ENCODE measurements around the gene GALR1. TPM values are rescaled to one million over a fixed set of nuclear protein-coding genes. Genes with fewer than 3 reads are reported as not detected.

The GALR1 gene
- total RNA-seq, 1 donor from 2014 or later = 2.9 TPM

DNA sequence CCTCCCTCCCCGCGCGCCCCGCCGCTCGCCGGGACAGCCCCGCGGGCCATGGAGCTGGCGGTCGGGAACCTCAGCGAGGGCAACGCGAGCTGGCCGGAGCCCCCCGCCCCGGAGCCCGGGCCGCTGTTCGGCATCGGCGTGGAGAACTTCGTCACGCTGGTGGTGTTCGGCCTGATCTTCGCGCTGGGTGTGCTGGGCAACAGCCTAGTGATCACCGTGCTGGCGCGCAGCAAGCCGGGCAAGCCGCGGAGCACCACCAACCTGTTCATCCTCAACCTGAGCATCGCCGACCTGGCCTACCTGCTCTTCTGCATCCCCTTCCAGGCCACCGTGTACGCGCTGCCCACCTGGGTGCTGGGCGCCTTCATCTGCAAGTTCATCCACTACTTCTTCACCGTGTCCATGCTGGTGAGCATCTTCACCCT lies 865 bp downstream of the GALR1 start:
- Mint-ChIP-seq H3K4me3 (ENCODE audit: low read depth) (peak overlapping the region; percentile 78), H3K9me3 (ENCODE audit: low read depth) (no peaks in the 10 kb centered on the region), H3K27me3 (peaks cover 83% of the 10 kb centered on the region), H3K4me1 (ENCODE audit: low read depth) (peaks cover 6% of the 10 kb centered on the region), H3K36me3 (ENCODE audit: insufficient read depth) (peaks cover 1% of the 10 kb centered on the region), H3K27ac (peak overlapping the region; percentile 73)
- no peak for DNase-seq (ENCODE audit: low spot score, unreplicated experiment)
- TF ChIP-seq, protein P1, sequence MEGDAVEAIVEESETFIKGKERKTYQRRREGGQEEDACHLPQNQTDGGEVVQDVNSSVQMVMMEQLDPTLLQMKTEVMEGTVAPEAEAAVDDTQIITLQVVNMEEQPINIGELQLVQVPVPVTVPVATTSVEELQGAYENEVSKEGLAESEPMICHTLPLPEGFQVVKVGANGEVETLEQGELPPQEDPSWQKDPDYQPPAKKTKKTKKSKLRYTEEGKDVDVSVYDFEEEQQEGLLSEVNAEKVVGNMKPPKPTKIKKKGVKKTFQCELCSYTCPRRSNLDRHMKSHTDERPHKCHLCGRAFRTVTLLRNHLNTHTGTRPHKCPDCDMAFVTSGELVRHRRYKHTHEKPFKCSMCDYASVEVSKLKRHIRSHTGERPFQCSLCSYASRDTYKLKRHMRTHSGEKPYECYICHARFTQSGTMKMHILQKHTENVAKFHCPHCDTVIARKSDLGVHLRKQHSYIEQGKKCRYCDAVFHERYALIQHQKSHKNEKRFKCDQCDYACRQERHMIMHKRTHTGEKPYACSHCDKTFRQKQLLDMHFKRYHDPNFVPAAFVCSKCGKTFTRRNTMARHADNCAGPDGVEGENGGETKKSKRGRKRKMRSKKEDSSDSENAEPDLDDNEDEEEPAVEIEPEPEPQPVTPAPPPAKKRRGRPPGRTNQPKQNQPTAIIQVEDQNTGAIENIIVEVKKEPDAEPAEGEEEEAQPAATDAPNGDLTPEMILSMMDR (IDR thresholded peaks at IDR 0.05; ENCODE audit: unreplicated experiment) = no peak

DNA sequence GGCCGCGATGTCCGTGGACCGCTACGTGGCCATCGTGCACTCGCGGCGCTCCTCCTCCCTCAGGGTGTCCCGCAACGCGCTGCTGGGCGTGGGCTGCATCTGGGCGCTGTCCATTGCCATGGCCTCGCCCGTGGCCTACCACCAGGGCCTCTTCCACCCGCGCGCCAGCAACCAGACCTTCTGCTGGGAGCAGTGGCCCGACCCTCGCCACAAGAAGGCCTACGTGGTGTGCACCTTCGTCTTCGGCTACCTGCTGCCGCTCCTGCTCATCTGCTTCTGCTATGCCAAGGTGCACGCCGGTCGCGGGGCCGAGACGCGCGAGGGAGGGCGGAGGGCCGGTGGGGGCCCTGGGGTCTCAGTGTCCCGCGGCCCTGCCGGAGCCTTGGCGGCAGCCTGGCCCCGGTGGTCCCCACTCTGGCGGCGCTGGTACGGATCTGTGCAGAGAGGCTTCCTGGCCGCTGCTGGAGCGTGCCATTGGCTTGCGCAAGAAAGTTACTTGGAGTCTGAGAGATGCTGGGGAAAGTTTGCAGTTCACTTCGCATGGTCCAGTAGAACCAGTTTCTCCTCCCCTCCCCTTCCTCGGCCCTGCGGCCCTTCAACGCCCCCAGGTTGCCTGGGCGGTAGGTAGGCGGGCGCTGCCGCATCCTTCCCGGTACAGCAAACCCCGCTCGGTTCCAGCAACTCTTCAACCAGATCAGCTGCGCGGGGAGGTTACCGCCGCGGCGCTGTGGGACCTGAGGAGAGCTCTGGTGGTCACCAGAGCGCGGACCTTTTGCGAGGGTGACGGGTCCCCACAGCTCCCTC lies 1.5 kb downstream of the GALR1 start:
- peak overlapping the region; percentile 73 for H3K27ac Mint-ChIP-seq
- peak overlapping the region; percentile 78 for H3K4me3 Mint-ChIP-seq (ENCODE audit: low read depth)
- TF ChIP-seq, protein P1 (IDR thresholded peaks at IDR 0.05; ENCODE audit: unreplicated experiment) = no peak
- peaks cover 1% of the 10 kb centered on the region for H3K36me3 Mint-ChIP-seq (ENCODE audit: insufficient read depth)
- DNase-seq (ENCODE audit: low spot score, unreplicated experiment) = no peak
- H3K27me3 Mint-ChIP-seq = peaks cover 83% of the 10 kb centered on the region
- no peaks in the 10 kb centered on the region for H3K9me3 Mint-ChIP-seq (ENCODE audit: low read depth)
- peaks cover 6% of the 10 kb centered on the region for H3K4me1 Mint-ChIP-seq (ENCODE audit: low read depth)

DNA sequence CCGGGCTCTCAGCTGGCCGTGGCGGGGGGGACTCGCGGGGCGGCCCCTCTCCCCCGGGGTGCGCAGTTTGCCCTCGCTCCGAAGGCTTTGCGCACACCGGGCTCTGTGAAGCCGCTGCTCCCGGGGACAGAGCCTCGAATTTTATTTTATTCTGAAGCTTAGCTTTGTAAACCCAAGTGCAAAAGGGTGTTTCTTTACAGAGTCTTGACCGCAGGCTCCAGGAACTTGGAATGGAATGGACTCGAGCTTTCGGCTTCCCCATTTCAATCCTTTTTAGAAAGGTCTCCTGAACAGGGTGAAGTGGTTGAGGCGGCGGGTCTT lies 2.0 kb downstream of the GALR1 start:
- TF ChIP-seq, protein P1 (IDR thresholded peaks at IDR 0.05; ENCODE audit: unreplicated experiment) = no peak
- H3K27ac Mint-ChIP-seq = no peak overlapping the region
- no peak for DNase-seq (ENCODE audit: low spot score, unreplicated experiment)
- peaks cover 83% of the 10 kb centered on the region for H3K27me3 Mint-ChIP-seq
- H3K9me3 Mint-ChIP-seq (ENCODE audit: low read depth) = no peaks in the 10 kb centered on the region
- H3K4me3 Mint-ChIP-seq (ENCODE audit: low read depth) = peak overlapping the region; percentile 48
- H3K4me1 Mint-ChIP-seq (ENCODE audit: low read depth) = peaks cover 6% of the 10 kb centered on the region
- peaks cover 1% of the 10 kb centered on the region for H3K36me3 Mint-ChIP-seq (ENCODE audit: insufficient read depth)

DNA sequence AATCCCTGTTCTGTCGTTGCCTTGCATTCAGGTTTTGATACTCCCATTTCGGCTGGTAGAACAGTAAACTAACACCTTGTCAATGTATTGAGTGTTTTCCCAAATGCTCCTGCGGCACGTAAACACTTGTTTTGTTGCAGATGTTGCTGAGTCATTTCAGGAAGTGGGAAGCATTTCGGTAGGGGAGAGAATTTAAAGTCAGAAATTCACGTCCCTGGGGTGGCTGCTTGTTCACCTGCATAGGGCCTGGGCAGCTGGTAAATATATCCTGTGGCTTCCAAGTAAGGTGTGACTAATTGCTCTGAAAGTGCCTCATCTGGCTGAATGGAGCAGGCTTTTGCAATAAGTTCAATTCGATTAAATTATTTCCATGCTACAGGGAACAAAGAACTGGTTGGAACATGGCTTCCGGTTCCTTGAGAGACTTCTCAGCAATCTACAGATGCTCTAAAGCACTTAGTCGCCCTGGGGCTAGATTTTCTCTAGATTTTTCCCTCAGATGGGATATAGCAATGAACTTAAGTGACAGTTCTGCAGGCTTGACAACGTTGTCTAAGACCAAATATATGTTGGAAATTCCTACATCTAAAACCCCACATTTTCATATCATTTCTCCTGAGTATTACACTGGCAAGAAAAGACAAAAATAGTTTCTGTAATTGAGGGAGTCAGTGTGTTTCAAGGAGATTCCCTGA lies 5.2 kb downstream of the GALR1 start:
- Mint-ChIP-seq H3K36me3 (ENCODE audit: insufficient read depth) (no peaks in the 10 kb centered on the region), H3K27me3 (peaks cover 59% of the 10 kb centered on the region), H3K9me3 (ENCODE audit: low read depth) (peaks cover 2% of the 10 kb centered on the region), H3K4me1 (ENCODE audit: low read depth) (peaks cover 6% of the 10 kb centered on the region), H3K27ac (no peak overlapping the region), H3K4me3 (ENCODE audit: low read depth) (no peak overlapping the region)
- TF ChIP-seq, protein P1 (IDR thresholded peaks at IDR 0.05; ENCODE audit: unreplicated experiment) = no peak
- DNase-seq (ENCODE audit: low spot score, unreplicated experiment) = no peak

DNA sequence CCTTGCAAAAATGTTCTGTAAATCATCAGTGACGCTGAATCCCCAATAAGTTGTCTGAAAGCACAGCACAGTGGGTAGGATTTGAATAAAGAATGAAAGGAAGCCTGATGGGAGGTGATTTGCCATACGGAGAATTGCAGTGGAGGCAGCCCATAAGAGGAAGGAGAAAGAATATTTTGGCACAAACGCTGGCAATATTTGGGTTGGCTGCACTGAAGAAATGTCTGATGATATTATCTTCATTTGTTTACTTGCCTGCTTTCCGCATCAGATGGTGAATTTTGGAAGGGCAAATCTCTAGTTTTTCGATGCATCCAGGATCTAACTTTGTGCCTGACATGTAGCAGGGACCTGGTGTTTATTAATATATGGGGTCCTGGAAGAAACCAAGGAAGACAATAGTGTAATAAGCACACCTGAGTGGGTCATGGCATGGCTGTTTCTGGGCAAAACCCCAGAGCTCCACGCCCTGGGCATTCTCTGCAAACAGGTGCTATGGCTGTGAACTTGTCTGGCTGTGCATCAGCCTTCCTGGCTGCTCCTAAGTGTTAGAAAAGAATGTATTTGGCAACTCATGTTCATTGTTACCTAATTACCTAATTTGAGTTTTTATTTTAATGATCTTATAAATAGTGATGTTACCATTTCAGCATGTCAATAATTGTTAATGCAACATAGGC lies 5.9 kb downstream of the GALR1 start:
- H3K27ac Mint-ChIP-seq = no peak overlapping the region
- no peaks in the 10 kb centered on the region for H3K36me3 Mint-ChIP-seq (ENCODE audit: insufficient read depth)
- H3K4me1 Mint-ChIP-seq (ENCODE audit: low read depth) = peaks cover 5% of the 10 kb centered on the region
- no peak for DNase-seq (ENCODE audit: low spot score, unreplicated experiment)
- TF ChIP-seq, protein P1 (IDR thresholded peaks at IDR 0.05; ENCODE audit: unreplicated experiment) = no peak
- peaks cover 57% of the 10 kb centered on the region for H3K27me3 Mint-ChIP-seq
- H3K4me3 Mint-ChIP-seq (ENCODE audit: low read depth) = no peak overlapping the region
- H3K9me3 Mint-ChIP-seq (ENCODE audit: low read depth) = peaks cover 2% of the 10 kb centered on the region

All from progenitor cell of endocrine pancreas (in vitro differentiated cells).